Measurements from ENCODE around the gene SMOC2.

GRCh38 chr6:168496997-168497331 is 56.0 kb downstream of the SMOC2 start:
- TF ChIP-seq POLR2A (IDR thresholded peaks at IDR 0.05): no peak
- TF ChIP-seq CTCF (IDR thresholded peaks at IDR 0.05): no peak
- no peak for TF ChIP-seq EP300 (IDR thresholded peaks at IDR 0.05)

Measured in tibial nerve (tissue), 4 donors.